ENCODE measurements around the gene TSKU. TPM values are rescaled to one million over a fixed set of nuclear protein-coding genes. Genes with fewer than 3 reads are reported as not detected.

TSKU gene
- total and polyA plus RNA-seq, 2 donors (not counting 1 experiment from before 2014, with no cell fraction given) = 5.0 to 10.6 TPM

GRCh38 chr11:76740772-76741171 is 42.4 kb upstream of the TSKU start:
- Histone ChIP-seq H3K27ac (ENCODE audit: insufficient read depth, low read length) (no peak overlapping the region), H2AFZ (ENCODE audit: low read length) (no peak overlapping the region), H3K4me2 (ENCODE audit: extremely low read depth, insufficient read depth, low read length) (no peak overlapping the region), H3K9ac (ENCODE audit: insufficient read depth, low read length) (no peak overlapping the region), H3K36me3 (ENCODE audit: control insufficient read depth, insufficient read depth, low read length) (no peaks in the 10 kb centered on the region), H3K4me1 (ENCODE audit: control insufficient read depth, extremely low read depth, insufficient read depth, low read length) (peaks cover 6% of the 10 kb centered on the region), H3K4me3 (replicated peaks in 1 of 4; ENCODE audit: control extremely low read depth in 1 of 4, insufficient read depth in 1 of 4, low read depth in 3 of 4, low read length in 4 of 4) (no peak overlapping the region), H3K9me3 (ENCODE audit: control insufficient read depth, insufficient read depth, low read depth, low read length) (no peaks in the 10 kb centered on the region), H4K20me1 (ENCODE audit: control insufficient read depth, extremely low read depth, insufficient read depth, low read length) (no peaks in the 10 kb centered on the region), H3K27me3 (ENCODE audit: control insufficient read depth, insufficient read depth, low read length) (peaks cover 7% of the 10 kb centered on the region), H3K79me2 (ENCODE audit: control insufficient read depth, insufficient read depth, low read length) (no peaks in the 10 kb centered on the region)
- DNase-seq (ENCODE audit: low read depth in 2 of 2) = no peak
- TF ChIP-seq, protein P1, sequence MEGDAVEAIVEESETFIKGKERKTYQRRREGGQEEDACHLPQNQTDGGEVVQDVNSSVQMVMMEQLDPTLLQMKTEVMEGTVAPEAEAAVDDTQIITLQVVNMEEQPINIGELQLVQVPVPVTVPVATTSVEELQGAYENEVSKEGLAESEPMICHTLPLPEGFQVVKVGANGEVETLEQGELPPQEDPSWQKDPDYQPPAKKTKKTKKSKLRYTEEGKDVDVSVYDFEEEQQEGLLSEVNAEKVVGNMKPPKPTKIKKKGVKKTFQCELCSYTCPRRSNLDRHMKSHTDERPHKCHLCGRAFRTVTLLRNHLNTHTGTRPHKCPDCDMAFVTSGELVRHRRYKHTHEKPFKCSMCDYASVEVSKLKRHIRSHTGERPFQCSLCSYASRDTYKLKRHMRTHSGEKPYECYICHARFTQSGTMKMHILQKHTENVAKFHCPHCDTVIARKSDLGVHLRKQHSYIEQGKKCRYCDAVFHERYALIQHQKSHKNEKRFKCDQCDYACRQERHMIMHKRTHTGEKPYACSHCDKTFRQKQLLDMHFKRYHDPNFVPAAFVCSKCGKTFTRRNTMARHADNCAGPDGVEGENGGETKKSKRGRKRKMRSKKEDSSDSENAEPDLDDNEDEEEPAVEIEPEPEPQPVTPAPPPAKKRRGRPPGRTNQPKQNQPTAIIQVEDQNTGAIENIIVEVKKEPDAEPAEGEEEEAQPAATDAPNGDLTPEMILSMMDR (conservative IDR thresholded peaks at IDR 0.05 in 1 of 2, IDR thresholded peaks at IDR 0.05 in 1 of 2; ENCODE audit: low read depth in 1 of 2, low read length in 2 of 2) = no peak
- TF ChIP-seq EZH2 (IDR thresholded peaks at IDR 0.05; ENCODE audit: low read length, missing control alignments) = no peak

- no peaks in the 10 kb centered on the region for H3K9me3 ChIP-seq (ENCODE audit: control insufficient read depth, insufficient read depth, low read depth, low read length)
- H3K79me2 ChIP-seq (ENCODE audit: control insufficient read depth, insufficient read depth, low read length) = no peaks in the 10 kb centered on the region
- TF ChIP-seq, protein P1 (conservative IDR thresholded peaks at IDR 0.05 in 1 of 2, IDR thresholded peaks at IDR 0.05 in 1 of 2; ENCODE audit: low read depth in 1 of 2, low read length in 2 of 2) = no peak
- TF ChIP-seq EZH2 (IDR thresholded peaks at IDR 0.05; ENCODE audit: low read length, missing control alignments) = no peak
- no peak overlapping the region for H3K27ac ChIP-seq (ENCODE audit: insufficient read depth, low read length)
- peak; percentile 7 to 70 for DNase-seq (ENCODE audit: low read depth in 2 of 2)
- H3K27me3 ChIP-seq (ENCODE audit: control insufficient read depth, insufficient read depth, low read length) = peaks cover 7% of the 10 kb centered on the region
- peaks cover 6% of the 10 kb centered on the region for H3K4me1 ChIP-seq (ENCODE audit: control insufficient read depth, extremely low read depth, insufficient read depth, low read length)
- H4K20me1 ChIP-seq (ENCODE audit: control insufficient read depth, extremely low read depth, insufficient read depth, low read length) = no peaks in the 10 kb centered on the region
- no peak overlapping the region for H3K9ac ChIP-seq (ENCODE audit: insufficient read depth, low read length)
- H3K4me2 ChIP-seq (ENCODE audit: extremely low read depth, insufficient read depth, low read length) = no peak overlapping the region
- H3K36me3 ChIP-seq (ENCODE audit: control insufficient read depth, insufficient read depth, low read length) = no peaks in the 10 kb centered on the region
- no peak overlapping the region for H2AFZ ChIP-seq (ENCODE audit: low read length)
- no peak overlapping the region for H3K4me3 ChIP-seq (replicated peaks in 1 of 4; ENCODE audit: control extremely low read depth in 1 of 4, insufficient read depth in 1 of 4, low read depth in 3 of 4, low read length in 4 of 4)
Observed at GRCh38 chr11:76742902-76743301, 40.3 kb upstream of the TSKU start.

DNA sequence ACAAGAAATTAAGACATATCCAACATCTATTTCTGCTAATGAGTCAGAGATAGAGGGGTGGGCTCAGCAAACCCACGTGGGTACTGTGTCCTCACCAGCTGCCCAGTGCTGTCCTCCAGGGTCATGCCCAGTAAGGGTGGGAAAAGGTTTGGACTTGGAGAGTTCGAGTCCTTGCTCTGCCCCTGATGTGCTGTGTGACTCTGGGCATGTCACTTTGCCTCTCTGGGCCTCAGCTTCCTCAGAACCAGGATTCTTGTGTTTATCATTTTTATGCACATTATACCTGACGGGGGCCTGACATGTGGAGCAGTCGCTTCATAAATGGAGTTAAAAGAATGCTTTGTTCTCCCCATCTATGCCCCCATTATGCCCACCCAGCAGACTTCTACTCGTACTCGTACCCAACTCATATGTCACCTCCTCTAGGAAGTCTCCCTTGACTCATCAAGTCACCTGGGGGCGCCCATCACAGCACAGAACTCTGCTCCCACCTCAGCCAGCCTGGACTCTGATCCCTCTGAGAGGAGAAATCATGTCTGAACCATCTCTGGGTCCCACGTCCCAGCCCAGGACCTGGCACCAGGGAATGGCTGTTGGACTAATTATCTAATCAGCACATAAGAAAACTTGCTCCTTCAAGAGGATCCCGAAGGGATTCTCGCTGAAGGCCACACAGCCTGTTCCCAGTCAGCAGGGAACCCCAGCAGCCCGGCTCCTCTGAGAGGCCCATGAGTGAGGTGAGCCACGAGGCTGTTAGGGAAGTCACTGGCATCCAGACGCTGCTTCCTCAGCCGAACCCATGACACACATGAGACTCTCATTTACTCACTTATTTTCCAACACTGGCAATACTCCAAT is 38.7 kb upstream of the TSKU start:
- Histone ChIP-seq H3K9me3 (ENCODE audit: control insufficient read depth, insufficient read depth, low read depth, low read length) (no peaks in the 10 kb centered on the region), H3K27me3 (ENCODE audit: control insufficient read depth, insufficient read depth, low read length) (peaks cover 5% of the 10 kb centered on the region), H3K27ac (ENCODE audit: insufficient read depth, low read length) (no peak overlapping the region), H3K36me3 (ENCODE audit: control insufficient read depth, insufficient read depth, low read length) (no peaks in the 10 kb centered on the region), H4K20me1 (ENCODE audit: control insufficient read depth, extremely low read depth, insufficient read depth, low read length) (no peaks in the 10 kb centered on the region), H3K4me1 (ENCODE audit: control insufficient read depth, extremely low read depth, insufficient read depth, low read length) (peaks cover 6% of the 10 kb centered on the region), H2AFZ (ENCODE audit: low read length) (no peak overlapping the region), H3K9ac (ENCODE audit: insufficient read depth, low read length) (no peak overlapping the region), H3K4me2 (ENCODE audit: extremely low read depth, insufficient read depth, low read length) (no peak overlapping the region), H3K79me2 (ENCODE audit: control insufficient read depth, insufficient read depth, low read length) (no peaks in the 10 kb centered on the region), H3K4me3 (replicated peaks in 1 of 4; ENCODE audit: control extremely low read depth in 1 of 4, insufficient read depth in 1 of 4, low read depth in 3 of 4, low read length in 4 of 4) (no peak overlapping the region)
- TF ChIP-seq, protein P1 (conservative IDR thresholded peaks at IDR 0.05 in 1 of 2, IDR thresholded peaks at IDR 0.05 in 1 of 2; ENCODE audit: low read depth in 1 of 2, low read length in 2 of 2) = no peak
- no peak for TF ChIP-seq EZH2 (IDR thresholded peaks at IDR 0.05; ENCODE audit: low read length, missing control alignments)
- peak in 1 of 2 donors; percentile 14 for DNase-seq (ENCODE audit: low read depth in 2 of 2)
